PC-3 (cell line): Measurements from ENCODE around the gene CDK19.

ENCODE experiments used
- EZH2 ChIP-seq: fragments of 300-600 bp; sonication (generic); IDR thresholded peaks from one replicate; pipeline ENCODE4 v1.6.1; 2017; ENCODE audit warnings: antibody characterized with exemption, mild to moderate bottlenecking, low read length; ENCODE audit not compliant: unreplicated experiment
- TF ChIP-seq, protein P1 (sequence below): fragments of 300-600 bp; sonication (generic); conservative IDR thresholded peaks from 2 replicates; pipeline ENCODE4 v1.5.1; 2017; ENCODE audit warnings: antibody characterized with exemption, low read depth, mild to moderate bottlenecking, low read length

DNA sequence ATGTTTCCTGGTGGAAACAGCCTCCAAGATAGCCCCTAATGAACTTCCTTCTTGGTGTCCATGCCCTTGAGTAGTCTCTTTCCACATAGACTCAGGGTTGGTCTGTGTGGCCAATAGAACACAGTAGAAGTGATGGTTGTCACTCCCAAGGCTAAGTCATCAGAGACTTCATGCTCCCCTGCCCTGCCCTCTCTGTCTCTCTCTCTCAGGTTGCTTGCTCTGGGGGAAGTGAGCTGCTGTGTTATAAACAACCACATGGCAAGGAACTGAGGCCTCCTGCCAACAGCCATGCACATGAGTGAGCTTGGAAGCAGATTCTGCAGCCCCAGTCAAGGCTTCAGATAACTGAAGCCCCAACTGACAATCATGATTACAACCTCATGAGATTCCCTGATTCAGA lies 253.6 kb downstream of the CDK19 start:
- TF ChIP-seq, protein P1, sequence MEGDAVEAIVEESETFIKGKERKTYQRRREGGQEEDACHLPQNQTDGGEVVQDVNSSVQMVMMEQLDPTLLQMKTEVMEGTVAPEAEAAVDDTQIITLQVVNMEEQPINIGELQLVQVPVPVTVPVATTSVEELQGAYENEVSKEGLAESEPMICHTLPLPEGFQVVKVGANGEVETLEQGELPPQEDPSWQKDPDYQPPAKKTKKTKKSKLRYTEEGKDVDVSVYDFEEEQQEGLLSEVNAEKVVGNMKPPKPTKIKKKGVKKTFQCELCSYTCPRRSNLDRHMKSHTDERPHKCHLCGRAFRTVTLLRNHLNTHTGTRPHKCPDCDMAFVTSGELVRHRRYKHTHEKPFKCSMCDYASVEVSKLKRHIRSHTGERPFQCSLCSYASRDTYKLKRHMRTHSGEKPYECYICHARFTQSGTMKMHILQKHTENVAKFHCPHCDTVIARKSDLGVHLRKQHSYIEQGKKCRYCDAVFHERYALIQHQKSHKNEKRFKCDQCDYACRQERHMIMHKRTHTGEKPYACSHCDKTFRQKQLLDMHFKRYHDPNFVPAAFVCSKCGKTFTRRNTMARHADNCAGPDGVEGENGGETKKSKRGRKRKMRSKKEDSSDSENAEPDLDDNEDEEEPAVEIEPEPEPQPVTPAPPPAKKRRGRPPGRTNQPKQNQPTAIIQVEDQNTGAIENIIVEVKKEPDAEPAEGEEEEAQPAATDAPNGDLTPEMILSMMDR, result no peak
- no peak for TF ChIP-seq EZH2
